OCI-LY1 (cell line): ENCODE measurements around the gene PDF.

Experiments used
- H2AFZ ChIP-seq: fragments of 200-600 bp; sonication (generic), shearing (Covaris generic); 2 replicates; pipeline ENCODE4 v1.6.0; 2014; ENCODE audit warnings: antibody characterized with exemption, mild to moderate bottlenecking, low read length
- H3F3A ChIP-seq: fragments of 200-600 bp; sonication (generic), shearing (Covaris generic); 2 replicates; pipeline ENCODE4 v1.6.0; 2014; ENCODE audit warnings: mild to moderate bottlenecking, antibody characterized with exemption, low read length, moderate library complexity; ENCODE audit not compliant: insufficient read depth
- H3K27ac ChIP-seq: fragments of 200-600 bp; sonication (generic); 2 replicates; pipeline ENCODE4 v1.5.1; 2014; ENCODE audit warnings: low read length, mixed run types, mild to moderate bottlenecking, low read depth; ENCODE audit not compliant: poor library complexity, severe bottlenecking
- H3K27me3 ChIP-seq: fragments of 200-600 bp; sonication (generic); 2 replicates; pipeline ENCODE4 v1.6.0; 2014; ENCODE audit warnings: antibody characterized with exemption, mild to moderate bottlenecking, low read length, moderate library complexity; ENCODE audit not compliant: insufficient read depth
- H3K36me3 ChIP-seq: fragments of 200-600 bp; sonication (generic); 2 replicates; pipeline ENCODE4 v1.6.1; 2014; ENCODE audit warnings: mild to moderate bottlenecking, antibody characterized with exemption, low read length, moderate library complexity, mixed read lengths; ENCODE audit not compliant: insufficient read depth
- H3K4me1 ChIP-seq: fragments of 200-600 bp; sonication (generic); 2 replicates; pipeline ENCODE4 v1.5.1; 2014; ENCODE audit warnings: mild to moderate bottlenecking, low read length, moderate library complexity; ENCODE audit not compliant: insufficient read depth, severe bottlenecking
- H3K4me2 ChIP-seq: fragments of 200-600 bp; sonication (generic), shearing (Covaris generic); 2 replicates; pipeline ENCODE4 v1.6.1; 2014; ENCODE audit warnings: low read length
- H3K4me3 ChIP-seq: fragments of 200-600 bp; sonication (generic); 2 replicates; pipeline ENCODE4 v1.5.1; 2014; ENCODE audit warnings: low read length, low read depth, mild to moderate bottlenecking, mixed read lengths; ENCODE audit not compliant: poor library complexity, severe bottlenecking
- H3K79me2 ChIP-seq: fragments of 200-600 bp; shearing (Covaris generic); 2 replicates; pipeline ENCODE4 v1.6.1; 2016; ENCODE audit warnings: mixed run types, low read length, mixed read lengths; ENCODE audit not compliant: insufficient read depth
- H3K9ac ChIP-seq: fragments of 200-600 bp; sonication (generic), shearing (Covaris generic); 2 replicates; pipeline ENCODE4 v1.6.1; 2014; ENCODE audit warnings: mild to moderate bottlenecking, low read length, mixed read lengths
- H3K9me2 ChIP-seq: fragments of 200-600 bp; sonication (generic), shearing (Covaris generic); 2 replicates; pipeline ENCODE4 v1.6.1; 2014; ENCODE audit warnings: low read depth, mild to moderate bottlenecking, low read length, mixed read lengths
- H3K9me3 ChIP-seq: fragments of 200-600 bp; shearing (Covaris generic); 2 replicates; pipeline ENCODE4 v1.6.1; 2014; ENCODE audit warnings: low read length, mixed read lengths
- H4K20me1 ChIP-seq: fragments of 200-600 bp; sonication (generic), shearing (Covaris generic); 2 replicates; pipeline ENCODE4 v1.6.0; 2016; ENCODE audit warnings: mild to moderate bottlenecking, low read length; ENCODE audit not compliant: insufficient read depth
- CTCF ChIP-seq: fragments of 200-600 bp; sonication (generic), shearing (Covaris generic); IDR thresholded peaks from 2 replicates; pipeline ENCODE4 v1.5.1; 2017; ENCODE audit warnings: mild to moderate bottlenecking, antibody characterized with exemption, low read length, moderate library complexity, mixed read lengths
- EZH2 ChIP-seq: fragments of 200-600 bp; sonication (generic), shearing (Covaris generic); IDR thresholded peaks from 2 replicates; pipeline ENCODE4 v1.8.0; 2017; ENCODE audit warnings: borderline replicate concordance, mixed run types, mild to moderate bottlenecking, antibody characterized with exemption, low read length, moderate library complexity, mixed read lengths

PDF gene

DNA sequence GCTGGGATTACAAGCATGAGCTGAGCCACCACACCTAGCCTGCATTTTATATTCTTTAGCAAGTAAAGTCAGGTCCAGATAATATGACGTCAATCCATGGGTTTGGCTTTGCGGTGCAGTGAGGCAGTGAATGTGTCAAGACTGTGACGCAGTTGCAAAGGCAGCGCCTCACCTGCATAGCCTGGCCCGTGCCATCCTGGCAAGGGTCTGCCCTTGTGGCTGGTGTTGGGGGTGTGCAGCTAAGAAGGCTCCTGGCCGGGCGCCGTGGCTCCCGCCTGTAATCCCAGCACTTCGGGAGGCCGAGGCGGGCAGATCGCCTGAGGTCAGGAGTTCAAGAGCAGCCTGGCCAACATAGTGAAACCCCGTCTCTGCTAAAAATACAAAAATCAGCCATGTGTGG, 7.0 kb downstream of the PDF start:
- no peak for TF ChIP-seq CTCF
- no peak for TF ChIP-seq EZH2
- Histone ChIP-seq H3F3A (no peaks in the 10 kb centered on the region), H3K27me3 (no peaks in the 10 kb centered on the region), H3K4me3 (no peak overlapping the region), H3K9me2 (no peaks in the 10 kb centered on the region), H3K79me2 (peaks cover 31% of the 10 kb centered on the region), H3K9ac (no peak overlapping the region), H3K4me2 (no peak overlapping the region), H3K36me3 (peaks cover 96% of the 10 kb centered on the region), H3K27ac (no peak overlapping the region), H2AFZ (no peak overlapping the region), H4K20me1 (no peaks in the 10 kb centered on the region), H3K9me3 (no peaks in the 10 kb centered on the region), H3K4me1 (peaks cover 27% of the 10 kb centered on the region)

GRCh38 chr16:69322343-69322742, 8.0 kb downstream of the PDF start:
- no peak overlapping the region for H3K9ac ChIP-seq
- H4K20me1 ChIP-seq = no peaks in the 10 kb centered on the region
- H3K4me2 ChIP-seq = no peak overlapping the region
- TF ChIP-seq CTCF (no peak), EZH2 (no peak)
- H3K9me3 ChIP-seq = no peaks in the 10 kb centered on the region
- peaks cover 95% of the 10 kb centered on the region for H3K36me3 ChIP-seq
- no peak overlapping the region for H3K27ac ChIP-seq
- H3K79me2 ChIP-seq = peaks cover 22% of the 10 kb centered on the region
- H3K4me3 ChIP-seq = no peak overlapping the region
- H2AFZ ChIP-seq = no peak overlapping the region
- H3F3A ChIP-seq = no peaks in the 10 kb centered on the region
- peaks cover 17% of the 10 kb centered on the region for H3K4me1 ChIP-seq
- H3K27me3 ChIP-seq = no peaks in the 10 kb centered on the region
- H3K9me2 ChIP-seq = no peaks in the 10 kb centered on the region

DNA sequence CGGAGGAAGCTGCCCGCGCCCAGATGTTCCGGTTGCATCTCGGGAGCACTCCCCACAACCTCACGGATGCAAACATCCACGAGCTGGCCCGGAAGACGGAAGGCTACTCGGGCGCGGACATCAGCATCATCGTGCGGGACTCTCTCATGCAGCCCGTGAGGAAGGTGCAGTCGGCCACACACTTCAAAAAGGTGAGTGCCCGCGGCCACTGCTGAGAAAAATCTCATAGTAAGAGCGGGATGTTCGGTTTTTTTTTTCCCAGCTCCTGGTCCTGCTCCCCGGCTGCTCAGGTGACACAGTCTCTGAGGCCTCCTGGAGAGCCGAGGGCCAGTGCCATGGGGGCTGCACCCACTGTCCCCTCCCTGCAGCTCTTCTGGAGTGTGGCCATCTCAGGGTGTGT, 9.3 kb downstream of the PDF start:
- Histone ChIP-seq H3K27me3 (no peaks in the 10 kb centered on the region), H2AFZ (no peak overlapping the region), H3F3A (no peaks in the 10 kb centered on the region), H3K27ac (no peak overlapping the region), H3K36me3 (peaks cover 95% of the 10 kb centered on the region), H3K4me3 (no peak overlapping the region), H3K4me1 (peaks cover 5% of the 10 kb centered on the region), H3K9me2 (no peaks in the 10 kb centered on the region), H3K4me2 (no peak overlapping the region), H3K9me3 (no peaks in the 10 kb centered on the region), H3K79me2 (peaks cover 11% of the 10 kb centered on the region), H4K20me1 (no peaks in the 10 kb centered on the region), H3K9ac (no peak overlapping the region)
- no peak for TF ChIP-seq EZH2
- TF ChIP-seq CTCF = no peak
